Measurements from ENCODE around the gene GIPC2. TPM values are rescaled to one million over a fixed set of nuclear protein-coding genes. Genes with fewer than 3 reads are reported as not detected.
A peak's percentile ranks its signal among the peaks of the same experiment; 100 is the strongest.

GIPC2 gene
- total RNA-seq, 2 donors from 2014 or later: 26.7 to 35.4 TPM

DNA sequence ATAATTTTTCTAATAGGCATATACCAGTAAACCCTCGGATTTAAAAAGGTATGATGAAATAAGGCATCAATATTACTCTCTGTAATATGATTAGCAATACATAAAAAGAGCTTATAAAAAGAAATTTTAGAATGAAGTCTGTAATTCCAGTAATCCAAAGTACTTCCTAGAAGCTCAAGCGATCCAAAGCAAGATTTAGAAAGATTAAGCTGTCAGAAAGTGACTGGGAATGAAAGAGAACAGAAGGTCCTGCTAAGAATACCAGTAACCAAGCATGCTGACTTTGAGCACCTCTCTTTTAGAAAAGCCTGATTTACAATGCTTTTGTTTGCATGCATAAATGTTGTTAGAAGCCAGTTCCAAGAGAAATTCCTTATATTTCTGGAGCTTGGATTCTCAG, 125.1 kb downstream of the GIPC2 start:
- H3K27me3 ChIP-seq: no peaks in the 10 kb centered on the region
- no peak for TF ChIP-seq CTCF (IDR thresholded peaks at IDR 0.05)
- H3K27ac ChIP-seq: no peak overlapping the region
- no peak for DNase-seq
- no peaks in the 10 kb centered on the region for H3K9me3 ChIP-seq
- H3K36me3 ChIP-seq: no peaks in the 10 kb centered on the region
- intact Hi-C loops (cut with DNase I): no loop called here
- no peaks in the 10 kb centered on the region for H3K4me1 ChIP-seq
- H3K4me3 ChIP-seq: no peak overlapping the region
- no peak overlapping the region for H3K9ac ChIP-seq (ENCODE audit: low read depth in 2 of 2, low read length in 2 of 2)

GRCh38 chr1:78171736-78172590, 126.2 kb downstream of the GIPC2 start:
- intact Hi-C loops (cut with DNase I): no loop called here

GRCh38 chr1:78176448-78176847, 130.7 kb downstream of the GIPC2 start:
- Histone ChIP-seq H3K36me3 (no peaks in the 10 kb centered on the region), H3K4me3 (no peak overlapping the region), H3K9ac (ENCODE audit: low read depth in 2 of 2, low read length in 2 of 2) (no peak overlapping the region), H3K9me3 (no peaks in the 10 kb centered on the region), H3K4me1 (peaks cover 3% of the 10 kb centered on the region), H3K27me3 (no peaks in the 10 kb centered on the region), H3K27ac (no peak overlapping the region)
- DNase-seq: peak; percentile 79
- TF ChIP-seq CTCF (IDR thresholded peaks at IDR 0.05): no peak
- intact Hi-C loops (cut with DNase I): no loop called here

More at GRCh38 chr1:78171736-78172590, 126.2 kb downstream of the GIPC2 start:
- Histone ChIP-seq H3K9me3 (no peaks in the 10 kb centered on the region), H3K27ac (no peak overlapping the region), H3K27me3 (no peaks in the 10 kb centered on the region), H3K9ac (ENCODE audit: low read depth in 2 of 2, low read length in 2 of 2) (no peak overlapping the region), H3K4me3 (no peak overlapping the region), H3K4me1 (peaks cover 3% of the 10 kb centered on the region), H3K36me3 (no peaks in the 10 kb centered on the region)
- TF ChIP-seq CTCF (IDR thresholded peaks at IDR 0.05): no peak
- no peak for DNase-seq

DNA sequence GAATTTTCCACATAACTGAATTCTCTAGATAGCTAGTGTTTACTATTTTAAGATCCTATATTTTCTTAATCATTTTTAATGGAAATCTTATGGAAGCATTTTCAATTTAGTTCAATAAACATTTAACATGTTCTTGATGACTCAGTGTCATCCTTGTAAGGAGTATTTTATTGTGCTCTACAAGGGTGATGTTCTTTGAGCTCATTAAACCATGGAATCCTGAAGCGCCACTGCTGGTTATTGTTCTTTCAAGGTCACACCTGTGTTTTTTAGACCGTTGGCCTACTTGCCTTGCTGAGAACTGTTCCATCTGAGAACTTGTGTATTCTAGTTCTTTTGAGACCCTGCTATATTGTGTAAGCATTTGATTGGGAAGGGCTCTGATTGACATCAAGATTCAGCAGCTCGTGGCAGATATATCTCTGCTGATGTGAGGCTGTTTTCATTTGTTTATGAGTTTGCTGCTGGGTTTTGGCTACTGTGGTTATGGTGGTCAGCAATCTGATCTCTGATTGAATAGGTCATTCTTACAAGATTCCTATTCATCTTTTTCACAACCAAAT, 132.0 kb downstream of the GIPC2 start:
- intact Hi-C loops (cut with DNase I): no loop called here
- H3K9ac ChIP-seq (ENCODE audit: low read depth in 2 of 2, low read length in 2 of 2): no peak overlapping the region
- H3K4me3 ChIP-seq: no peak overlapping the region
- H3K36me3 ChIP-seq: no peaks in the 10 kb centered on the region
- no peak for DNase-seq
- H3K4me1 ChIP-seq: peaks cover 3% of the 10 kb centered on the region
- TF ChIP-seq CTCF (IDR thresholded peaks at IDR 0.05): no peak
- no peaks in the 10 kb centered on the region for H3K27me3 ChIP-seq
- no peaks in the 10 kb centered on the region for H3K9me3 ChIP-seq
- peak overlapping the region; percentile 14 for H3K27ac ChIP-seq

- intact Hi-C loops (cut with DNase I): no loop called here
- Histone ChIP-seq H3K4me1 (peaks cover 3% of the 10 kb centered on the region), H3K27ac (no peak overlapping the region), H3K9ac (ENCODE audit: low read depth in 2 of 2, low read length in 2 of 2) (no peak overlapping the region), H3K4me3 (no peak overlapping the region), H3K27me3 (no peaks in the 10 kb centered on the region), H3K36me3 (no peaks in the 10 kb centered on the region), H3K9me3 (no peaks in the 10 kb centered on the region)
- no peak for TF ChIP-seq CTCF (IDR thresholded peaks at IDR 0.05)
- DNase-seq: no peak
These were observed 133.1 kb downstream of the GIPC2 start for GRCh38 chr1:78178816-78179215.
